GM19328 (cell line): ENCODE results near the gene TELO2.
A peak's percentile ranks its signal among the peaks of the same experiment; 100 is the strongest.
"Not testable (repeated sequence)": the region's sequence is repeated elsewhere in the genome, so short reads cannot be mapped to it uniquely, and the experiment has no call there.

Experiments used
- ATAC-seq: cut with Tn5 transposase; IDR thresholded peaks from one replicate; pipeline ENCODE4 v1.9.1; 2021; ENCODE audit warnings: mild to moderate bottlenecking, moderate library complexity; ENCODE audit not compliant: unreplicated experiment

The TELO2 gene

DNA sequence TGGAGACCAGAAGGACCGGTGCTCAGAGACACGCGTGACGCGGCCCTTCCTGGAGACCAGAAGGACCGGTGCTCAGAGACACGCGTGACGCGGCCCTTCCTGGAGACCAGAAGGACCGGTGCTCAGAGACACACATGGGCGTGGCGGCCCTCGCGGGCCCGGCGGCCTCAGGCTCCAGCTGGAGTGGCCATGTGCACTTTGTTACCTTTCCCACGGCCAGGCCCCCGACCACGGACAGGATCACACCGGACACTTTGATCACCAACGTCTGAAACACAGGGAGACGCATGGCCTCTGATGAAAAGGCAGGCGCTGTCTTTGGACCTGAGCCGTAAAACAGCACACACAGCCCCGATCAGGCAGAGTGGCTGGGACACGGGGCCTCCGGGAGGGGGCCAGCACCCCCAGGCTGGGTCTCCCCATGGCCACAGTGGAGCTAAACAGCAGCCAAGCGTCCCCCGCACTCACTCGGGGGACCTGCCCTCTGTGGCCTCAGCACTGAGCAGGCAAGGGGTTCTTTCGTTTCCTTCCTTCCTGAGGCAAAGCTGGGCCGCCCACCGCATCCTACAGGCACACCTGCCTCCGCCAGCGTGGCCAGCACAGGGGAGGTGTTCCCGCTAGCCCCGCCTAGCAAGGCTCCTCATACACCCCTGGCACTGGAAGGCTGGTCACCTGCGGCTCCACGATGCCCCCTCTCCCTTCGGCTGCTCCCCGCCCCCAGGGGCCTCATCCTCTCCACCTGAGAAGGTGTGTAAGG, 35.5 kb upstream of the TELO2 start:
- ATAC-seq, result no peak

DNA sequence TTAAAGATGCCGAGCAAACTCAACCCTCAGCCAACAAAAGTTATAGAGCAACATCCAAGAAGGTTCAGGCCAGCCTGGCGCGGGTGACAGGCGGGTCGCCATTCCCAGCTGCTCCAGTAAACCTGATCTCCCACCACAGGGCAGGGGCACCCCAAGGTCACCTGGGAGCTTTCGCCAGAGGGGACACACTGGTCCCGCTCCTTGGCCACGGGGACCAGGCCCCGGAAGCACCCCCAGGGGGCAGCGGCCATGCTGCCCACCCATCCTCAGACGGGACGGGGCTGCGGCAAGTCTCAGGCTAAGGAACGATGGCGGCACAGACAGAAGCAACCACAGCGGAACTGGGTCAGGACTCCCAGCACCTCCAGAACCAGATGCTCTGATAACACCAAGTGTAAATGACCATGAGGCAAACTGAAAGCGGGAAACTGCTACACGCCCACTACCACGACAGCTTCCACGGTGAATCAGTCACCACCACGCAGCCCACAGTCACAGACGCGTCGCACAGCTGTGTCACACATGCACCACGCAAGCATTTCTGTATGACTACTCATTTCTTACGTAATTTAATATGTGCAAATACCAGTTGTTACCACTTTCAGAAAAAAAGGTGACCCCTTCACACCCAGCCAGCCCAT, 34.7 kb upstream of the TELO2 start:
- ATAC-seq, result no peak

DNA sequence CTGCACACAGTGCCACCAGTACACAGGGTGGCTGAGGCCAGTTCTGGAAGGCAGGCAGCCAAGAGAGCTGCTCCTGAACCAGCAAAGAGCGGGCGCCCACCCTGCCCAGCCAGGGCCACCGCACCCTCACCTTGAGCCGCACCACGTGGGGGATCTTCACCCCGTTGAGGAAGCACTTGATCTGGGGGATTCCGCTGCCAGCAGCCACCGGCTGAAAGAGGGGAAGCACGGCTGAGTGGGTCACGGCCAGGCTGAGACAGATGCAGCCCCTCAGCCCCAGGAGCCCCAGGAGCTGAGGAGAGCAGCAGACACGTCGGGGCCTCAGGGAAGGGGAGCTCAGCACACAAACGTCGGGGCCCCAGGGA, 34.2 kb upstream of the TELO2 start:
- no peak for ATAC-seq

DNA sequence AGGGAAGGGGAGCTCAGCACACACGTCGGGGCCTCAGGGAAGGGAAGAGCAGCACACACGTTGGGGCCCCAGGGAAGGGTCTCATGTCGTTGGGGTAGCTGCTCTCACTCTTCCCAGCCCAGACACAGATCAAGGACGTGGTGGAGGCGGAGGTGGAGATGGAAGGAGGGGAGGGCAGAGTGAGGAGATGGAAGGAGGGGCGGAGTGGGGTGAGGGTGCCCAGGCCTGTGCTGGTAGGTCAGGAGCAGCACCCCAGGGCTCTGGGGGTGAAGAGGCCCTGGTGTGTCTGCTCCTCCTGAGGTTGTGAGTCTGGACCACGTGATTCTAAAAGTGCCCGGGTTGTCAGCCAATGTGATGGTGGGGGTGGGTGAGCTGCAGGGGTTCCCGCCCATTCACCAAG, 33.2 kb upstream of the TELO2 start:
- ATAC-seq, result no peak

DNA sequence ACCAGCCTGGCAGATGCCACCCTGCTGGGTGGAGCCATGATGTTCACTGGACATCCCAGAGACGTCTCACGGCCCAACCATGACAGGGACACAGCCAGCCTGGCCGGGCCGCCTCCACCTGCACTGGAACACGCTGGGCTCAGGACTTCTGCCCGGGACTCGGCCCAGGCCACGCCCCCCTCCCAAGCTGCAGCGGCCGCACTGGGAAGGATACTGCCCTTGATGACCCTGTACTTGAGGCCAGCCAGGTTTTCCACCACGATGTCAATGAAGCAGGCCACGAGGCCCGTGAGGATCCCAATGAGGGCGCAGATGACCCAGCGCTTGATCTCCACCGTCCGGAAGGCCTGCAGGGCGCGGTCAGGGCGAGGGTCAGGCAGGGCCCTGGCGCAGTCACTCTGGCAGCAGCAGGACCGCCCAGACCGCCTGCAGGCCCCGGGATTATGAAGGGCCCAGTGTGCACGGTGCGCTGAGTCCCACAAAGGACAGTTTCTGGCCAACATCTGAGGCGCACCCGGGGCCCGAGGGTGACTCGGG, 32.5 kb upstream of the TELO2 start:
- no peak for ATAC-seq

DNA sequence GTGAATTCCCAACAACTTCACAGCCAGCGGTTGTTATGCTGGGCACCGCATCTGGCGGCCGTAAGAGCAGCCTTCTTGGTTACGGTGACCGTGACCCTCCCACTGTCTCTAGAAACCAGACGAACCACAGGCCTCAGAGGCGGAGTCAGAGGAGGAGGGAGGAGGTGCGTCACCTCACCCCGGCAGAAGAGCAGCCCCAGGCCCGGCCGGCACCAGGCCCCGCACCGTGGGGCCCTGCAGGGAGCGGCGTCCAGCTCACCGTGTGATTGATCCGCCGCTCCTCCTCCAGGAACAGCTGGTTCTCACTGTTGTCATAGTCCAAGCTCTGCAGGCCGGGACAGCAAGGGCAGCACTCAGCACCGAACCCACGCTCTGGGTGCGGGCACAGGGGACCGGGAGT, 32.0 kb upstream of the TELO2 start:
- ATAC-seq, result no peak

DNA sequence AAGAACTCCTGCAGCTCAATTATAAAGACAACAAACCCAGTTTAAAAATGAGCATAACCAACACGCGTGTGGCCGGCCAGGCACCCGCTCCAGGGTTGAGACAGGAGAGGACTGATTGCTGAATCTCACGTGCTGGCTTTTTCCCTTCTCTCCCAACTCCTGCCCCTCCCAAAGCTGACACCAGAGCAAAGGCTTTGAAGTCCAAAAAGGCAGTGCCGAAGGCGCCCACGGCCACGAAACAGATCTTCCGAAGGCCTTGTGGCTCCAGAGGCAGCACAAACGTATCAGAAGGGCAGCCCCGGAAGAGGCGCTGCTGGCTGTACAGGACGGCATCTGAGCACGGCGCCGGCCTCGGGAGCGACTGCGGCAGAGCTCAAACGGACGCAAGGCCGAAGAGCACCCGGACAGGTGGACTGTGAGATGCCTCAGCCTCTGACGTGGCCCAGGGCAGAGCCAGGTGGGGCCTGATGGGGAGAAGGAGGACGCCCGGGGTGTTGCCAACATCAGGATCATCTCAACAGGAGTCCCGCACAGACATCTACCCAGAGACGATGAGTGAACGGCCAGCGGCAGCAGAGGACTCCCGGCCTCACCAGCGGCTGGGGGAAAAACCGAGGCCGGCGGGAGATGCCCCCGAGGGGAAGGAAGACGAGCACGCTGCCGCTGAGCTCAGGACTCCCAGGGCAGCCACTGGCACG, 28.8 kb upstream of the TELO2 start:
- no peak for ATAC-seq

DNA sequence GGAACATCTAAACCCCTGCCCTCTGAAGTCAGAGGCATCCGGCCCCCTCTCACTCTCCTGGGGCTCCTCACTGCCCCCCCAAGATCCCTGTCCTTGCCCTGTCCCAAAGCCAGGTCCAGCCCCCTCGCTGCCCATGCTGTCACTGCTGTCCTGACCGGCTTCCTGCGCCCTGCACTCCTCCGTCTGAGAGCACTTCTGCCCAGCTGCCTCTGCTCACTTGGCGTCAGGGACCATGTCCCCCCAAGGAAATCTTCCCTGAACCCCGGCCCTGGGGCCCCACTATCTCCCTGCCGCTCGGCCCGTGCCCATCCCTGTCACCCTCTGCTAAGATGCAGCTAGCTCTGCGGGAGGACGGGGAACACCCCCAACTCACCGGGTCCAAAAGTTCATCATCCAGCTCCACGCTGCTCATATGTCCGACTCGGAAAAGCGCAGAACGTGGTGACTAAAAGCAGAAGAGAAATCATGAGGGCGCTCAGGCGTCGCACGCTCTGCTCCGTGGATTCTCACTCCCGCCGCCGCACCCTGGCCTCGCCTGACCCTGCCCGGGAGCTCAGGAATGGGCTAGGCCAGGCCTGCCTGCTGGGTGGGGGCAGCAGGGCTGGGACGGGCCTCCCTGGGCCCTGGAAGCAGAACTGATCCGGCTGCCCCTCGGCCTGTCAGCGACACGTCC, 28.1 kb upstream of the TELO2 start:
- no peak for ATAC-seq

DNA sequence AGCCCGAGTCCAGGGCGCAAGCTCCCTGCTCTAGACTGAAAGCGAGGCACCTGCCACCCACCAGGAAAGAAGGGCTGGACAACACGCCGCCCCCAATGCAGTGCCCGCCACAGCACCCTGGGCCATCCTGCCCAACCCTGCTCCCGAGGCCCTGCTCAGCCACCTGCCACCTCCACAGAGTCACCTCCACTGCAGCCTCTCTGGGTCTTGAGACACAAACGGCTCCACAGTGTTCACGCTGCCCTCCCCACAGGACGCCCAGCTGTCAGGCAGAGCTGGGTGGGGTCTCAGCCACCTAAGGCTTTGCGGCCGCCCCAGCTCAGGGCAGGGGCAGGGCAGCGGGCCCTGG, 27.6 kb upstream of the TELO2 start:
- ATAC-seq, result no peak

DNA sequence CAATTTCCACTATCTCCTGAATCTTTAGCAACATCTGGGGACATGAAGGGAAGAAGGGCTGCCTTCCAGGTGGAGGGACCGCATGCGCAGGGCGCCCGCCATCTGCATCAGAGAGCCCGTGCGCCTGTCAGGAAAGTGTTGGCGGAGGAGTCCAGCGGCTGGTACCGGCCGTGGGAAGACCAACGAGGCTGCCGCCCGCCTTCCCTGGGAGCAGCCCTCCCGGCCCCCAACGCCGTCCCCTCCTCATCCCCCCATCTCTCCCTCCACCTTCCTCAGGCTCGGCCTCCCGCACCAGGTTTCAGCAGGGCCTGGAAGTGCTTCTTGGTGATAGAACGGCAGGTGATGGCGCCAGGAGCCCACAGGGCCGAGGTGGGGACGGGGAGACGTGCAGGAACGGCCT, 27.1 kb upstream of the TELO2 start:
- ATAC-seq, result no peak

DNA sequence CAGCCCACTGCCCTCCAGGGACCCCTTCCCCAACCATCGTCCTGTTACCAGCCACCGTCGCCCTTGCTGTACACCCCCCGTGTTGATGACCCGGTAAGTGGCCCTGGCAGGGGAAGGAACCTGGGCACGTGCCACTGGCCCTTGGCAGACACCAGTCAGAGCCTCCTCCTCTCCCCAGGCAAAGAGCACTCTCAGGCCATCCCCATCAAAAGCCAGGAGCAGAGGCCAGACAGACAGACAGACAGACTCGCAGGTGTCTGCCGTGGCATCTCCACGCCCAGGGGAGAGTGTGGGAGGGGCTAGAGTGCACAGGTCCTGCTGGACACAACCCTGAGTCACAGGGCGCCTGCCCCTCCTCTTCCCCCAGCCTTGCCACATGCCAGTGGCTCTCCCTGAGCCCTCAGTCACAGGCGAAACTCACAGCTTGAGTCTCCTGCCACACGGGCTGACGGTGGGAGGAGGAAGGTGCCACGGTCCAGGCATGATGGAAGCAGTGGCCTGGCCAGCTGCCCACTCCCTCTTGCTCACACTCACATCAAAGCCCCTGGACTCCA, 26.1 kb upstream of the TELO2 start:
- no peak for ATAC-seq

DNA sequence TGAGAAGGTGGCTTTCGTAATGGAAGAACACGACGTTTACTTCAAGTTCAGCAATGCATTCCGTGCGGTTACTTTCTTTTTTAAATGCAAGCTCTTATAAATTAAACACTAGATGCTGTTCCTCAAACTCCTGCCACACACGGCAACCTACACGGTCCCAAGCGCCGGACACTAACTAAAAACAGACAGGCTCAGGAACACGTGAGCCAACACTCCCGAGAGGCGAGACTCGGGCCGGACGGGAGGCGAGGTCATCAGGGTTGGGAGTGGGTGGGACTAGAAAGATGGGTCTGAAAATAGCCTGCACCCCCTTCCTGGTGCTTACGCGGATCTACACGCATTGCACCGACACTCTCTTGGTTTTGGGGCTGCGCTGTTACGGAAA, 24.7 kb upstream of the TELO2 start:
- no peak for ATAC-seq

DNA sequence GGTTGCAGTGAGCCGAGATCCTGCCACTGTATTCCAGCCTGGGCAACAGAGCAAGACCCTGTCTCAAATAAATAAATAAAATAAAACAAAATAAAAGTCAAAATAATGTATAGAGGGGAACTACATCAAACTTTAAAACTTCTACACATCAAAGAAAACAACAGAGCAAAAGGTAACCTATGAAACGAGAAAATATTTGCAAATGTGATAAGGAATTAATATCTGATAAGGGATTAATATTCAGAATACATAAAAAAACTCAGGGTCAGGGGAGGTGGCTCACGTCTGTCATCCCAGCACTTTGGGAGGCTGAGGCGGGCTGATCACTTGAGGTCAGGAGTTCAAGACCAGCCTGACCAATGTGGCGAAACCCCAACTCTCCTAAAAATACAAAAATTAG, 24.0 kb upstream of the TELO2 start:
- not testable (repeated sequence) for ATAC-seq

DNA sequence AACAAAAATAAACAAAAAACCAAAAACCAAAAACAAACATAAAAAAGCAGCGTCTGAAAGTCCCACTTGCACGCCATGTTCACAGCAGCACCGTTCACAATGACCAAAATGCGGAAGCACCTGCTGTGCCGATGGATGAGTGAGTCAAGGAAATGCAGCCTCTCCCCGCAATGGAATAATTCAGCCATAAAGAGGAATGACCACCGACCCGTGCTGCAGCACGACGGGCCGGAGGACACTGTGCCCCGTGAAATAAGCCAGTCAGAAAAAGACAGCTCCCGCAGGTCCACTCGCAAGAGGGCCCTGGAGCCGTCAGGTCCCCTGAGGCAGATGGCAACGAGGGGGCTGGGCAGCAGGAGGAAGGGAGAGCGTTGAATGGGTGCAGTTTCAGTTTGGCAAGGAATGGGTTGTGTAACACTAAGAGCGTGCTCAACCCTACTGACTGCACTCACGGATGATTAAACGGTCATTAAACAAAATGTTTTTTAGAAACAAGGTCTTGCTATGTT, 23.4 kb upstream of the TELO2 start:
- no peak for ATAC-seq

DNA sequence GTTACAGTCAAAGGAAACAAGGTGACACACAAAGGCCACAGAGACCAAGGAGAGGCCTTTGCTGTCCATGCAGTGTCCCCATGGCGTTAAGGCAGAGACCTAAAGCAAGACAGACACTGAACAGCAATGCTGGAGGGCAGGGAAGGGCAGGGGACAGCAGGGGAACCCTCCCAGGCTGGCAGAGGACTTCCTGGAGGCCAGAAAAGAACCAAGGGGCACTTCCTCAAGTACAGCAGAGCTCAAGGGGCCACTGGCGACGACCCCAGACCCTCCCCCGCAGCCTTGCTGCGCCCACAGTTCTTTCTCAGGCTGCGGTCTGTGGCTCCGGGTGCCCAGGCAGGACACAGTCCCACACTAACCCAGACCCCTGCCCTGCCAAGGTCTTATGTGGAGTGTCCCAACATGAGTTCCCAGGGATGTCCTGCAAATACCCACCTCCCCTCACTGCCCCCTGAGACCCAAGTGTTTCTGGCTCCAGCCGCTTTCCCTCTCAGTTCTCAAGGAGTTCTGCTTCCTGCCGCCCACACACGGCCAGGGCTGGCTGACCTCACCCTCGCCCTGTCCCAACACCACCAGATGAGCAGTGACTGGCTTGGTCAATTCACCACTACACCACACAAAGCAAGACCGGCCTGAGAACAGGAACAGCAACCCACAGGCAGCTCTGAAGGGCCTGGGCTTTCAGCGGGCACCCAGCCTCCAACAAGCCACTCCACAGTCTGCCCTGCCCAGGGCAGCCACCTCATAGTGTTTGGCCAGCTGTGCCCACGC, 22.5 kb upstream of the TELO2 start:
- ATAC-seq, result no peak

DNA sequence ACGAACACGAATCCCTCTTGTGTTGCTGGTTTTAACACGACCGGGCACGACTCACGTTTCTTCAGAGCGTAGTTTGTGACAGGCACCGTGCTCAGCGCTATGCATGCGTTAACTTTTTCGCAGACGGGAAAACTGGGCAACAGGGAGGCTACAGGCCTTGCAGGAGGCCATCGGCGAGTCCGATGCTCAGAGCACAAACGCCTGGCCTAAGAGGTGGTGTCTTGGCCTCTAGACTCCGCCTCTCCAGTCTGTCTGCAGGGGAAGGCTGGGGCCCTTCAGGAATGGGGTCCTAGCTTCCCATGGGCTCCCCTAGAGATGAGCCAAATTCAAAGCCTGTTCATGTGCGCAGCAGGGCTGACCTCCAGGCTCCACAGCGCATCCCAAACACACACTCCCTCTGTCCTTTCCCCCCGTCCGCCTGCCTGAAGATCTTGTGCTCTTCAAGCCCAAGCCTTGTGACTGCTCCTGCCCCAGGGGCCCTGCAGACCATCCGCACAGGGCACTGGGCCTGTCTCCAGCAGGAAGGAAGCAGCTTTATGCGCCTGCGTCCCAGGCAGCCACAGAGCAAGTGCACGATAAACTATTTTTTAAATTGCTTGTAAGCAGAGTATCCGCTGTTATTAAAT, 21.5 kb upstream of the TELO2 start:
- ATAC-seq, result no peak

DNA sequence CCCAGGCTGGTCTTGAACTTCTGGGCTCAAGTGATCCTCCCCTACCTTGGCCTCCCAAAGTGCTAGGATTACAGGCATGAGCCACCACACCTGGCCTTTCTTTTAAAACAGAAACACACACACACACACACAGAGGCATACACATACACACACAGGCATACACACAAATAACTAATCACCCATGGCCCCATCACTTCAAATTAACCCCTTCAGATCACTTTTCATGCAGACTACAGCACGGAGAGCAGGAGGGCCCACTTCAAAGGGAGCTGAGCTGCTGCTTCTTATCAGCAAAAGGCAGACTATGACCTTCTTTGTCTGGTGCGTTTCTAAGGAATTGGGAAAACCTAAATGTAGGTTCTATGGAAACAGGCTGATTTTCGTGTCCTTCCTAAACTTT, 20.2 kb upstream of the TELO2 start:
- ATAC-seq, result no peak

DNA sequence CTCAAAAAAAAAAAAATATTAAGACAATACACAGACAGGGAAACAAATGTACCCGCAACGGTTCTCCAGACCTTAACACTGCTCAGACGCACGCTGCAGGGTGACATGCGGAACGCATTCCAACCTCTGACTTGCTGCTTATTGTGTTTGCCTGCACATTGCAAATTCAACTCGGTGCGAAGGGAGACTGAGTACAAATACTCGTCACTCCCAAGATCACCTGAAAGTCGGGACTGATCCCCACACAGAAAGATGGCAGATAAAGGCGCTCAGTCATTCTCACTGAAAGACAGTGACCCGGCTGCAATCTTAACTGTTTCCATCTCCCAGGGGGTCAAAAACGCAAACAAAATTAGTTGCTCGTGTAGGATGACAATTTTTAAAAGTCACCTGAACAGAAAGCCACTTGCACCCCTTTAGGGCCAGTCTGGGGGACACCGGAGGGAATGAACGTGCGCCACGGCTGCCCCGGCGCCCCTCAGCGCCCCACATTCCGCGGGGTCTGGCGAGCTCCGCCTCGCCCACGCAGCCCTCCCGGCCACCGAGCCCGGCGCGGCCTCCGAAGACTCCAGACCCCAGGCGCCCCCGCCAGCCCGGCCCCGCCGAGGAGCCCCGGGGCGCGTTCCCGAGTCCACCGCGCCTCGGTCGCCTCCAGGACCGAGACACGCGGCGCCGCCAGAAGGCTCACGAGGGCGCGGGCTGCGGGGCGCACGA, 18.9 kb upstream of the TELO2 start:
- peak; percentile 24 for ATAC-seq
